Coronary artery (tissue), 2 donors: ENCODE data around the gene VAV2.

Experiments
- DNase-seq: peaks from one replicate; pipeline ENCODE4 v3.0.0-alpha.2; 2017; ENCODE audit warnings: low spot score
- H3K27ac ChIP-seq, 2 donors: fragments of 200-600 bp; sonication (generic); one replicate each; pipeline ENCODE4 v1.5.1; 2016 to 2019
- H3K4me3 ChIP-seq: fragments of 200-600 bp; sonication (generic); 2 replicates; pipeline ENCODE4 v1.5.1; 2016; ENCODE audit warnings: mild to moderate bottlenecking, moderate library complexity
- CTCF ChIP-seq: fragments of 200-600 bp; sonication (generic); IDR thresholded peaks from one replicate; pipeline ENCODE4 v1.5.1; 2019; ENCODE audit warnings: antibody characterized with exemption

The VAV2 gene

DNA sequence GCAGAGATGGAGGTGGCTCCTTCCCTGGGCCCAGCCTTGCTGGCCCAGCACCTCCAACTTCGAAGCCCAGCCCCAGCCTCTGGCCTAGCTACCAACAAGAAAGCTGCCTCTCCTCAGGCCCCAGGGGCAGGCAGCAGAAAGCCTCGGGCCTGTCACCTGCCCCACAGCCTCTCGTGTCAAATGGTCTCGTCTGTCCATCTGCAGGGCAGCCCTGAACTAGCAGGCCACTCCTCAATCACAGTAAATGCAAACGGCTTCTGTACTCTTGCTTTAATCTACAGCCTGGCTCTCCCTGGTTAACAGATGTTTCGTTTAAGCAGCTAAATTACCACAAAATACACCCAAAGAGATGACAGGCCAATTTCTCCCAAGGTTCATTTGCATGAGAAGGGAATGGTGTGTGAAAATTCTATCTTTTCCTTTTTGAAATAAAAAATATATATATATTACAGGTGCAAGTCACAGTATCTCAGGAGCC is 21.5 kb downstream of the VAV2 start:
- no peak overlapping the region for H3K4me3 ChIP-seq
- no peak for DNase-seq
- no peak for TF ChIP-seq CTCF
- no peak overlapping the region for H3K27ac ChIP-seq

DNA sequence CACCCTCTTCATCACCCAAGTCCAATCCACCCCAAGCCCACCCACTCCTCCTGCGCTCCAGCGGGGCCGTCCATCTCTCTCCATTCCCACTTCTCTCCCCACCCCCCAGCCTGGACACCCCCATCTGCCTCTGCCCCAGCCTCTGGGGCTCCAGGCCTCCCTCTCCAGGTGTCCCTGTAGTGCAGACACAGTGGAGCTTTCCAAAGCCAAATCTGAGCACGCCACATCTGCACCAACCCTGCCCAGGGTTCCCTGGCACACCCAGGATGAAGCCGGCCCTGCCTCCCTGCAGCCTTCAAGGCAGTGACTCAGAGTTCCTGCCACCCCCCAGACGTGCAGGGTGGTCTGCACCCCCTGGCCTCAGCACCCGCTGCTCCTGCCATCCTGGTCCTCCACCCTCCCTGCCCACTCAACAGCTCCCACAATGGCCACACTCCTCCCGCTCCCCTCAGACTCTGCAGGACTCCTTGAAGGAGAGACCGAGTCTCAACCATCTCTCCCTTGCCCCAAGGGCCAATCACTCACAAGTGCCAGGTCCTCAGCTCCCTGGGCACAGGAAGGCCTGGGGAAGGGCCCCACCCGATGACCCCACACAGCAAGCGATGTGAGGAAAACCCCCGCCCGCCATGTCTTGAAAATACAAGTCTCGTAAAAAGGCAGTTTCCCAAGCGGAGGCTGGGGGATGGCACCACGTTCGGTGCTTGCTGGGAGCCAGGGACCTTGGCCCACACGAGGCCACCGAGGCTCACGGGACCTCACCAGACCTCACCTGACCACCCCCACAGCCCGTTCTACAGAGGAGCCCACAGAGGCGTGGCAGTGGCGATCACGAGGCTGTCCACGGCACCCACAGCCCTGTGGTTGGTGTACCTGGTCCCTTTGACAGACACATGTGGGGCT is 22.2 kb downstream of the VAV2 start:
- no peak for DNase-seq
- no peak overlapping the region for H3K27ac ChIP-seq
- no peak overlapping the region for H3K4me3 ChIP-seq
- no peak for TF ChIP-seq CTCF

- no peak for TF ChIP-seq CTCF
- Histone ChIP-seq H3K4me3 (no peak overlapping the region), H3K27ac (no peak overlapping the region)
- DNase-seq = no peak
Measured at GRCh38 chr9:133968966-133969617, 23.0 kb downstream of the VAV2 start.

GRCh38 chr9:133968428-133968827 is 23.7 kb downstream of the VAV2 start:
- H3K4me3 ChIP-seq = no peak overlapping the region
- TF ChIP-seq CTCF = no peak
- H3K27ac ChIP-seq = no peak overlapping the region
- no peak for DNase-seq

- TF ChIP-seq CTCF = no peak
- no peak for DNase-seq
- Histone ChIP-seq H3K27ac (no peak overlapping the region), H3K4me3 (no peak overlapping the region)
Measured at GRCh38 chr9:133967024-133967741, 24.9 kb downstream of the VAV2 start.

GRCh38 chr9:133964463-133964862 is 27.7 kb downstream of the VAV2 start:
- no peak overlapping the region for H3K4me3 ChIP-seq
- H3K27ac ChIP-seq = no peak overlapping the region
- DNase-seq = no peak
- TF ChIP-seq CTCF = no peak
